HL-60/S4 treated with phorbol 12-myristate 13-acetate at 8.2 ng/mL for 4 days and 3 days (cell line): Measurements from ENCODE around the gene DNM1.
"Not testable (repeated sequence)": the region's sequence is repeated elsewhere in the genome, so short reads cannot be mapped to it uniquely, and the experiment has no call there.

Experiments
- in situ Hi-C: fragments of 300-500 bp; cut with MboI; formaldehyde crosslinking; loops from 2 replicates; pipeline ENCODE4 v1.15.0; 2022; ENCODE audit warnings: low sequenced_read_pairs

DNM1 gene

GRCh38 chr9:128274245-128274644 is 71.1 kb downstream of the DNM1 start:
- in situ Hi-C loops, result no loop called here

- in situ Hi-C loops, result no loop called here
Measured at GRCh38 chr9:128275198-128276007, 72.2 kb downstream of the DNM1 start, which contains the start of gene GOLGA2. GOLGA2 (minus strand) TSS chr9:128276007; CDS start chr9:128275976, 31 bp downstream.

- in situ Hi-C loops, result no loop called here
Measured at GRCh38 chr9:128276008-128276573, 72.9 kb downstream of the DNM1 start, which contains the start of gene SWI5. SWI5 (plus strand) TSS chr9:128276276.

GRCh38 chr9:128276574-128277270 is 73.5 kb downstream of the DNM1 start:
- in situ Hi-C loops, result no loop called here

- in situ Hi-C loops, result not testable (repeated sequence)
Measured at GRCh38 chr9:128279088-128280073, 76.2 kb downstream of the DNM1 start.

GRCh38 chr9:128280084-128280622 is 77.0 kb downstream of the DNM1 start:
- in situ Hi-C loops, result no loop called here

- in situ Hi-C loops, result no loop called here
Measured at GRCh38 chr9:128282500-128282899, 79.3 kb downstream of the DNM1 start.

GRCh38 chr9:128285033-128285784 is 82.0 kb downstream of the DNM1 start:
- in situ Hi-C loops, result no loop called here

GRCh38 chr9:128286440-128286839 is 83.3 kb downstream of the DNM1 start:
- in situ Hi-C loops, result no loop called here

GRCh38 chr9:128288273-128289004 is 85.3 kb downstream of the DNM1 start:
- in situ Hi-C loops, result no loop called here

GRCh38 chr9:128292009-128292408 is 88.8 kb downstream of the DNM1 start:
- in situ Hi-C loops, result no loop called here

- in situ Hi-C loops, result no loop called here
Measured at GRCh38 chr9:128293091-128293490, 89.9 kb downstream of the DNM1 start.

GRCh38 chr9:128294142-128294541 is 91.0 kb downstream of the DNM1 start:
- in situ Hi-C loops, result no loop called here

- in situ Hi-C loops, result loop anchor here (5.0 kb wide), 1 partner anchor 116 kb away; no protein-coding TSS in a partner anchor
Measured at GRCh38 chr9:128296340-128297220, 93.4 kb downstream of the DNM1 start.

GRCh38 chr9:128297221-128297773 is 94.1 kb downstream of the DNM1 start:
- in situ Hi-C loops, result loop anchor here (5.0 kb wide), 1 partner anchor 115 kb away; no protein-coding TSS in a partner anchor

- in situ Hi-C loops, result loop anchor here (5.0 kb wide), 1 partner anchor 113 kb away; no protein-coding TSS in a partner anchor
Measured at GRCh38 chr9:128298535-128299482, 95.6 kb downstream of the DNM1 start.
